ENCODE measurements around the gene MAPT.

Gene MAPT

GRCh38 chr17:46025060-46025459 is 130.7 kb downstream of the MAPT start:
- POLR2A ChIA-PET (ENCODE audit: low non-redundant PET): no interaction called here
- CTCF ChIA-PET: no interaction called here
- TF ChIP-seq CTCF (conservative IDR thresholded peaks at IDR 0.05; ENCODE audit: low read depth): no peak
- no peak for DNase-seq (ENCODE audit: low spot score)
- H3K27ac ChIP-seq: peak overlapping the region; percentile 8

- ChIA-PET CTCF (interaction anchor here (0.7 kb wide), 3 partner anchors 9 to 777 kb away, joined by 3 to 4 read pairs (median 4); no protein-coding TSS in a partner anchor), POLR2A (ENCODE audit: low non-redundant PET) (no interaction called here)
- TF ChIP-seq CTCF (conservative IDR thresholded peaks at IDR 0.05; ENCODE audit: low read depth): no peak
- no peak for DNase-seq (ENCODE audit: low spot score)
- peak overlapping the region; percentile 8 for H3K27ac ChIP-seq
Measured at GRCh38 chr17:46025510-46026165, 131.3 kb downstream of the MAPT start.

GRCh38 chr17:46026166-46027047 is 132.1 kb downstream of the MAPT start:
- POLR2A ChIA-PET (ENCODE audit: low non-redundant PET): no interaction called here

GRCh38 chr17:46027048-46027975 is 133.0 kb downstream of the MAPT start:
- TF ChIP-seq CTCF (conservative IDR thresholded peaks at IDR 0.05; ENCODE audit: low read depth): no peak
- H3K27ac ChIP-seq: peak overlapping the region; percentile 29
- no peak for DNase-seq (ENCODE audit: low spot score)
- POLR2A ChIA-PET (ENCODE audit: low non-redundant PET): no interaction called here
- CTCF ChIA-PET: interaction anchor here (0.8 kb wide), 1 partner anchor 12 kb away, joined by 3 read pairs; no protein-coding TSS in a partner anchor

More at GRCh38 chr17:46026166-46027047, 132.1 kb downstream of the MAPT start:
- no peak for TF ChIP-seq CTCF (conservative IDR thresholded peaks at IDR 0.05; ENCODE audit: low read depth)
- peak overlapping the region; percentile 29 for H3K27ac ChIP-seq
- CTCF ChIA-PET: interaction anchor here (0.7 kb wide), 3 partner anchors 10 to 777 kb away, joined by 3 to 4 read pairs (median 4); no protein-coding TSS in a partner anchor
- DNase-seq (ENCODE audit: low spot score): no peak

GRCh38 chr17:46027976-46028325 is 133.6 kb downstream of the MAPT start:
- POLR2A ChIA-PET (ENCODE audit: low non-redundant PET): no interaction called here
- no peak for TF ChIP-seq CTCF (conservative IDR thresholded peaks at IDR 0.05; ENCODE audit: low read depth)
- no peak overlapping the region for H3K27ac ChIP-seq
- CTCF ChIA-PET: interaction anchor here (0.8 kb wide), 1 partner anchor 11 kb away, joined by 3 read pairs; no protein-coding TSS in a partner anchor
- no peak for DNase-seq (ENCODE audit: low spot score)

- ChIA-PET POLR2A (ENCODE audit: low non-redundant PET) (no interaction called here), CTCF (interaction anchor here (0.8 to 1.7 kb wide), 2 partner anchors 11 to 16 kb away, joined by 3 to 11 read pairs; no protein-coding TSS in a partner anchor)
- no peak for DNase-seq (ENCODE audit: low spot score)
- H3K27ac ChIP-seq: no peak overlapping the region
- no peak for TF ChIP-seq CTCF (conservative IDR thresholded peaks at IDR 0.05; ENCODE audit: low read depth)
Measured at GRCh38 chr17:46028374-46028773, 134.0 kb downstream of the MAPT start.
